Upper lobe of left lung (tissue), 6 donors: ENCODE measurements around the gene CDC26. TPM values are rescaled to one million over a fixed set of nuclear protein-coding genes. Genes with fewer than 3 reads are reported as not detected.
A peak's percentile ranks its signal among the peaks of the same experiment; 100 is the strongest.

Experiments used
- ATAC-seq, 2 donors: fragments of 200-7000 bp; cut with Tn5 transposase; one replicate each; pipeline ENCODE4 v1.9.1; 2022; ENCODE audit warnings: mild to moderate bottlenecking in 2 of 2, moderate library complexity in 2 of 2; ENCODE audit not compliant: low FRiP score in 2 of 2
- DNase-seq, 2 donors: peaks; one replicate each; pipeline ENCODE4 v3.0.0-alpha.2; 2019 to 2020
- H3K27ac ChIP-seq, 4 donors: fragments of 200-600 bp; sonication (generic); one replicate each; pipeline ENCODE4 v1.5.1; 2016 to 2019
- H3K27me3 ChIP-seq, 4 donors: fragments of 200-600 bp; sonication (generic); one replicate each; pipeline ENCODE4 v1.5.1; 2017 to 2019
- H3K36me3 ChIP-seq, 4 donors: fragments of 200-600 bp; sonication (generic); one replicate each; pipeline ENCODE4 v1.5.1; 2016 to 2019
- H3K4me1 ChIP-seq, 4 donors: fragments of 200-600 bp; sonication (generic); one replicate each; pipeline ENCODE4 v1.5.1; 2018 to 2019
- H3K4me3 ChIP-seq, 4 donors: fragments of 200-600 bp; sonication (generic); one replicate each; pipeline ENCODE4 v1.5.1; 2017 to 2019; ENCODE audit warnings: mild to moderate bottlenecking in 2 of 4, moderate library complexity in 1 of 4
- H3K9me3 ChIP-seq, 4 donors: fragments of 200-600 bp; sonication (generic); one replicate each; pipeline ENCODE4 v1.5.1; 2018 to 2019
- CTCF ChIP-seq, 6 experiments: fragments of 450-650 bp in 4 of 6; fragments of 200-600 bp in 2 of 6; sonication (generic) in 2 of 6; IDR thresholded peaks; one replicate each; pipeline ENCODE4 v1.5.1; 2016 to 2019; ENCODE audit warnings: antibody characterized with exemption in 6 of 6
- EP300 ChIP-seq, 4 donors: sonication (generic); formaldehyde crosslinking; IDR thresholded peaks; one replicate each; pipeline ENCODE4 v1.5.1; 2017; ENCODE audit warnings: antibody characterized with exemption in 4 of 4, control low read depth in 2 of 4
- POLR2A ChIP-seq, 4 donors: fragments of 450-650 bp; IDR thresholded peaks; one replicate each; pipeline ENCODE4 v1.5.1; 2016 to 2017; ENCODE audit warnings: antibody characterized with exemption in 4 of 4, mild to moderate bottlenecking in 2 of 4
- POLR2AphosphoS5 ChIP-seq, 2 donors: sonication (generic); formaldehyde crosslinking; IDR thresholded peaks; one replicate each; pipeline ENCODE4 v1.5.1; 2017; ENCODE audit warnings: antibody characterized with exemption in 2 of 2
- WGBS, 2 donors: methylation state at CpG; one replicate each; pipeline ENCODE4 v1.1.5; 2017 to 2018; 5-methylcytosine and 5-hydroxymethylcytosine counted together
- total RNA-seq, 6 donors: library from RNA; depleted of rRNA in 4 of 6; stranded (reverse); fragments of >200 nt in 4 of 6; gene quantifications; one replicate each; pipeline versions ENCODE4 v1.1.0 to v1.2.1, GENCODE V29; 2016 to 2021
- donor health status: DM: no; HTN: no; CAD: no; lungs with moderate emphysema.
- donor health status: DM: no; HTN: yes; CAD: no; lungs with severe emphysema.

Gene CDC26
- total RNA-seq = 10 to 100 TPM; 17.7 to 41.9 (median 28.4) TPM

- peaks cover 17 to 60% (median 37%) of the 10 kb centered on the region in 4 donors for H3K36me3 ChIP-seq
- ATAC-seq = peak; percentile 98
- H3K4me1 ChIP-seq = peaks cover 17 to 36% (median 23%) of the 10 kb centered on the region in 4 donors
- peak within 1 kb of the TSS; percentile 89 to 97 (median 94) for H3K27ac ChIP-seq
- WGBS, 2 donors = 0 to 1% methylated on average over 23 to 62 of the region's 63 CpGs
- no peaks in the 10 kb centered on the region for H3K9me3 ChIP-seq
- DNase-seq = peak; percentile 97
- peak in 3 of 4 donors; percentile 50 to 91 (median 66) for TF ChIP-seq EP300 (IDR thresholded peaks at IDR 0.05)
- TF ChIP-seq POLR2AphosphoS5 (IDR thresholded peaks at IDR 0.05) = peak; percentile 99 to 100
- peak in 3 of 4 donors; percentile 79 to 96 (median 81) for TF ChIP-seq POLR2A (IDR thresholded peaks at IDR 0.05)
- TF ChIP-seq CTCF (IDR thresholded peaks at IDR 0.05) = peak in 1 of 6 experiments; percentile 32
- no peaks in the 10 kb centered on the region for H3K27me3 ChIP-seq
- peak within 1 kb of the TSS; percentile 71 to 84 (median 74) for H3K4me3 ChIP-seq
Observed at GRCh38 chr9:113275157-113276131, at the start of gene CDC26, which contains the start of gene PRPF4. CDC26 (minus strand) TSS chr9:113275572; CDS start chr9:113272507, 3,065 bp downstream. PRPF4 (plus strand) TSS chr9:113275658; CDS start chr9:113275744, 86 bp downstream.

GRCh38 chr9:113322671-113323070 is 47.3 kb upstream of the CDC26 start:
- no peak overlapping the region for H3K27ac ChIP-seq
- WGBS, 2 donors = 77% methylated on average over 6 of the region's 6 CpGs
- no peak overlapping the region for H3K4me3 ChIP-seq
- DNase-seq (no peak), ATAC-seq (no peak)
- H3K9me3 ChIP-seq = no peaks in the 10 kb centered on the region
- H3K4me1 ChIP-seq = no peaks in the 10 kb centered on the region
- peaks cover 0 to 12% (median 5%) of the 10 kb centered on the region in 4 donors for H3K36me3 ChIP-seq
- H3K27me3 ChIP-seq = no peaks in the 10 kb centered on the region
- TF ChIP-seq EP300 (IDR thresholded peaks at IDR 0.05) (no peak), POLR2AphosphoS5 (IDR thresholded peaks at IDR 0.05) (no peak), CTCF (IDR thresholded peaks at IDR 0.05) (no peak), POLR2A (IDR thresholded peaks at IDR 0.05) (no peak)

- Histone ChIP-seq H3K36me3 (peaks cover 0 to 12% (median 5%) of the 10 kb centered on the region in 4 donors), H3K9me3 (no peaks in the 10 kb centered on the region), H3K4me3 (no peak overlapping the region), H3K4me1 (no peaks in the 10 kb centered on the region), H3K27ac (no peak overlapping the region), H3K27me3 (no peaks in the 10 kb centered on the region)
- WGBS, 2 donors = 90 to 100% methylated on average over 3 of the region's 3 CpGs
- no peak for TF ChIP-seq POLR2A (IDR thresholded peaks at IDR 0.05)
- DNase-seq = no peak
- no peak for ATAC-seq
Observed at GRCh38 chr9:113320051-113320450, 44.7 kb upstream of the CDC26 start.

- no peaks in the 10 kb centered on the region for H3K9me3 ChIP-seq
- 86 to 91% methylated on average over 1 to 2 of the region's 2 CpGs for WGBS, 2 donors
- no peak overlapping the region for H3K27ac ChIP-seq
- no peaks in the 10 kb centered on the region for H3K4me1 ChIP-seq
- H3K36me3 ChIP-seq = peaks cover 0 to 12% (median 5%) of the 10 kb centered on the region in 4 donors
- no peak for TF ChIP-seq CTCF (IDR thresholded peaks at IDR 0.05)
- TF ChIP-seq POLR2AphosphoS5 (IDR thresholded peaks at IDR 0.05) = no peak
- TF ChIP-seq EP300 (IDR thresholded peaks at IDR 0.05) = no peak
- TF ChIP-seq POLR2A (IDR thresholded peaks at IDR 0.05) = no peak
- ATAC-seq (no peak), DNase-seq (no peak)
- no peak overlapping the region for H3K4me3 ChIP-seq
- H3K27me3 ChIP-seq = no peaks in the 10 kb centered on the region
Observed at GRCh38 chr9:113319054-113319453, 43.7 kb upstream of the CDC26 start.

GRCh38 chr9:113317777-113318176 is 42.4 kb upstream of the CDC26 start:
- TF ChIP-seq POLR2A (IDR thresholded peaks at IDR 0.05) (no peak), EP300 (IDR thresholded peaks at IDR 0.05) (no peak), CTCF (IDR thresholded peaks at IDR 0.05) (no peak), POLR2AphosphoS5 (IDR thresholded peaks at IDR 0.05) (no peak)
- Histone ChIP-seq H3K4me3 (no peak overlapping the region), H3K4me1 (no peaks in the 10 kb centered on the region), H3K27me3 (no peaks in the 10 kb centered on the region), H3K9me3 (no peaks in the 10 kb centered on the region), H3K36me3 (peaks cover 0 to 12% (median 5%) of the 10 kb centered on the region in 4 donors), H3K27ac (no peak overlapping the region)
- WGBS, 2 donors = 74 to 80% methylated on average over 2 of the region's 2 CpGs
- DNase-seq (no peak), ATAC-seq (peak in 1 of 2 donors; percentile 41)
